Fibroblast of peridontal ligament (primary cell): ENCODE measurements around the gene SRGAP3.

Experiments
- DNase-seq: peaks from one replicate; pipeline ENCODE4 v3.0.0-alpha.2; 2010; ENCODE audit errors: extremely low read depth

SRGAP3 gene

GRCh38 chr3:9115336-9115735 is 134.1 kb downstream of the SRGAP3 start:
- no peak for DNase-seq

GRCh38 chr3:9113040-9113439 is 136.4 kb downstream of the SRGAP3 start:
- DNase-seq: no peak

- peak; percentile 66 for DNase-seq
These were observed 137.6 kb downstream of the SRGAP3 start for GRCh38 chr3:9111866-9112265.

- DNase-seq: no peak
These were observed 138.0 kb downstream of the SRGAP3 start for GRCh38 chr3:9111417-9111816.

- no peak for DNase-seq
These were observed 138.6 kb downstream of the SRGAP3 start for GRCh38 chr3:9110802-9111201.

- no peak for DNase-seq
These were observed 139.1 kb downstream of the SRGAP3 start for GRCh38 chr3:9110316-9110715.

GRCh38 chr3:9109568-9109914 is 139.9 kb downstream of the SRGAP3 start:
- no peak for DNase-seq

- DNase-seq: no peak
These were observed 140.4 kb downstream of the SRGAP3 start for GRCh38 chr3:9108876-9109567.

- no peak for DNase-seq
These were observed 141.7 kb downstream of the SRGAP3 start for GRCh38 chr3:9107738-9108137.

GRCh38 chr3:9105421-9105820 is 144.0 kb downstream of the SRGAP3 start:
- DNase-seq: peak; percentile 23

- no peak for DNase-seq
These were observed 145.3 kb downstream of the SRGAP3 start for GRCh38 chr3:9104121-9104520.

- DNase-seq: no peak
These were observed 147.0 kb downstream of the SRGAP3 start for GRCh38 chr3:9102240-9102981.

- no peak for DNase-seq
These were observed 148.2 kb downstream of the SRGAP3 start for GRCh38 chr3:9101286-9101685.

- no peak for DNase-seq
These were observed 148.9 kb downstream of the SRGAP3 start for GRCh38 chr3:9100513-9100894.

GRCh38 chr3:9099702-9100512 is 149.5 kb downstream of the SRGAP3 start:
- no peak for DNase-seq

GRCh38 chr3:9098716-9099675 is 150.4 kb downstream of the SRGAP3 start:
- no peak for DNase-seq

- DNase-seq: no peak
These were observed 152.0 kb downstream of the SRGAP3 start for GRCh38 chr3:9097495-9097894.

- DNase-seq: peak; percentile 15
These were observed 157.8 kb downstream of the SRGAP3 start for GRCh38 chr3:9091486-9092235.

- DNase-seq: peak; percentile 53
These were observed 160.7 kb downstream of the SRGAP3 start for GRCh38 chr3:9088441-9089353.
